DLD1 (cell line): ENCODE results near the gene PTPRM.

Experiments
- in situ Hi-C: cut with HindIII; loops from 2 replicates; pipeline ENCODE4 v1.10.0; 2017; ENCODE audit warnings: low sequenced_read_pairs

PTPRM gene

GRCh38 chr18:8401606-8402005 is 834.5 kb downstream of the PTPRM start:
- in situ Hi-C loops, result no loop called here

GRCh38 chr18:8402237-8402636 is 835.1 kb downstream of the PTPRM start:
- in situ Hi-C loops, result no loop called here

- in situ Hi-C loops, result no loop called here
Measured at GRCh38 chr18:8403713-8404112, 836.6 kb downstream of the PTPRM start.

- in situ Hi-C loops, result no loop called here
Measured at GRCh38 chr18:8406186-8406867, 839.2 kb downstream of the PTPRM start.

- in situ Hi-C loops, result no loop called here
Measured at GRCh38 chr18:8406868-8407250, 839.7 kb downstream of the PTPRM start.

- in situ Hi-C loops, result no loop called here
Measured at GRCh38 chr18:8409151-8409550, 842.0 kb downstream of the PTPRM start.

GRCh38 chr18:8411492-8411891 is 844.4 kb downstream of the PTPRM start:
- in situ Hi-C loops, result no loop called here

- in situ Hi-C loops, result no loop called here
Measured at GRCh38 chr18:8412117-8412516, 845.0 kb downstream of the PTPRM start.

- in situ Hi-C loops, result no loop called here
Measured at GRCh38 chr18:8413189-8413588, 846.1 kb downstream of the PTPRM start.

- in situ Hi-C loops, result no loop called here
Measured at GRCh38 chr18:8413751-8414150, 846.6 kb downstream of the PTPRM start.

- in situ Hi-C loops, result no loop called here
Measured at GRCh38 chr18:8416212-8417019, 849.3 kb downstream of the PTPRM start.

- in situ Hi-C loops, result no loop called here
Measured at GRCh38 chr18:8422391-8422790, 855.3 kb downstream of the PTPRM start.

GRCh38 chr18:8423051-8423557 is 856.0 kb downstream of the PTPRM start:
- in situ Hi-C loops, result no loop called here

GRCh38 chr18:8424481-8424880 is 857.4 kb downstream of the PTPRM start:
- in situ Hi-C loops, result no loop called here

- in situ Hi-C loops, result no loop called here
Measured at GRCh38 chr18:8424917-8425725, 858.0 kb downstream of the PTPRM start.

GRCh38 chr18:8426401-8426800 is 859.3 kb downstream of the PTPRM start:
- in situ Hi-C loops, result no loop called here

GRCh38 chr18:8427339-8427738 is 860.2 kb downstream of the PTPRM start:
- in situ Hi-C loops, result no loop called here

- in situ Hi-C loops, result no loop called here
Measured at GRCh38 chr18:8428951-8429350, 861.8 kb downstream of the PTPRM start.

GRCh38 chr18:8431036-8431435 is 863.9 kb downstream of the PTPRM start:
- in situ Hi-C loops, result loop anchor here (5.0 kb wide), 1 partner anchor 39 kb away; no protein-coding TSS in a partner anchor

GRCh38 chr18:8433323-8433722 is 866.2 kb downstream of the PTPRM start:
- in situ Hi-C loops, result loop anchor here (5.0 kb wide), 1 partner anchor 41 kb away; no protein-coding TSS in a partner anchor

- in situ Hi-C loops, result loop anchor here (5.0 kb wide), 1 partner anchor 41 kb away; no protein-coding TSS in a partner anchor
Measured at GRCh38 chr18:8433771-8434170, 866.7 kb downstream of the PTPRM start.
